Keratinocyte (primary cell): ENCODE measurements around the gene RBM26. TPM values are rescaled to one million over a fixed set of nuclear protein-coding genes. Genes with fewer than 3 reads are reported as not detected.

Experiments
- DNase-seq: peaks from one replicate; pipeline ENCODE4 v3.0.0-alpha.2; 2011; ENCODE audit warnings: low read depth, missing footprints, low spot score
- FAIRE-seq: peaks from 2 replicates; lab custom pipeline; 2011; peaks lifted over from hg19 to GRCh38; lab: Jason Lieb, UNC
- H2AFZ ChIP-seq: 2 replicates; pipeline ENCODE4 v1.6.0; 2012; ENCODE audit warnings: low read length, control low read depth, inconsistent platforms; ENCODE audit not compliant: control insufficient read depth
- H3K27ac ChIP-seq: 2 replicates; pipeline ENCODE4 v1.5.1; 2011; ENCODE audit warnings: low read length; ENCODE audit not compliant: control insufficient read depth, insufficient read depth
- H3K27me3 ChIP-seq: 3 replicates; pipeline ENCODE4 v1.6.0; 2011; ENCODE audit warnings: low read length; ENCODE audit not compliant: control insufficient read depth, insufficient read depth; ENCODE audit errors: extremely low read depth
- H3K36me3 ChIP-seq, 2 experiments: 2 replicates in 1 of 2; 3 replicates in 1 of 2; pipeline ENCODE4 v1.5.1; 2011; ENCODE audit warnings: low read length in 2 of 2, mild to moderate bottlenecking in 1 of 2; ENCODE audit not compliant: control insufficient read depth in 2 of 2, insufficient read depth in 2 of 2; ENCODE audit errors: extremely low read depth in 1 of 2
- H3K4me1 ChIP-seq: 3 replicates; pipeline ENCODE4 v1.5.1; 2011; ENCODE audit warnings: low read length; ENCODE audit not compliant: control insufficient read depth, insufficient read depth; ENCODE audit errors: extremely low read depth
- H3K4me2 ChIP-seq: 3 replicates; pipeline ENCODE4 v1.6.0; 2011; ENCODE audit warnings: low read depth, low read length; ENCODE audit not compliant: control insufficient read depth, insufficient read depth; ENCODE audit errors: extremely low read depth
- H3K4me3 ChIP-seq, 3 experiments: fragments of 200-600 bp in 1 of 3; sonication (generic) in 1 of 3; 2 replicates in 2 of 3; 3 replicates in 1 of 3; pipeline ENCODE4 v1.5.1; 2011 to 2016; ENCODE audit warnings: low read length in 3 of 3, mild to moderate bottlenecking in 3 of 3, control low read depth in 2 of 3, inconsistent platforms in 1 of 3, low read depth in 1 of 3, mixed read lengths in 1 of 3, mixed run types in 1 of 3, moderate library complexity in 1 of 3; ENCODE audit not compliant: control insufficient read depth in 2 of 3, insufficient read depth in 2 of 3; ENCODE audit errors: extremely low read depth in 1 of 3
- H3K79me2 ChIP-seq: 2 replicates; pipeline ENCODE4 v1.6.0; 2012; ENCODE audit warnings: low read length; ENCODE audit not compliant: control insufficient read depth, insufficient read depth
- H3K9ac ChIP-seq: 3 replicates; pipeline ENCODE4 v1.6.0; 2011; ENCODE audit warnings: low read length; ENCODE audit not compliant: control insufficient read depth, insufficient read depth; ENCODE audit errors: extremely low read depth
- H3K9me1 ChIP-seq: 3 replicates; pipeline ENCODE4 v1.6.0; 2011; ENCODE audit warnings: low read length; ENCODE audit not compliant: control insufficient read depth, insufficient read depth; ENCODE audit errors: extremely low read depth
- H3K9me3 ChIP-seq: 2 replicates; pipeline ENCODE4 v1.5.1; 2012; ENCODE audit warnings: low read depth, low read length; ENCODE audit not compliant: control insufficient read depth
- H4K20me1 ChIP-seq: 3 replicates; pipeline ENCODE4 v1.6.0; 2011; ENCODE audit warnings: low read length; ENCODE audit not compliant: control insufficient read depth, insufficient read depth; ENCODE audit errors: extremely low read depth
- CTCF ChIP-seq, 3 experiments: IDR thresholded peaks in 1 of 3; conservative IDR thresholded peaks in 1 of 3; optimal IDR thresholded peaks in 1 of 3; 2 replicates in 2 of 3; 3 replicates in 1 of 3; pipeline versions ENCODE3 to v1.5.1; 2011; ENCODE audit warnings: low read length in 3 of 3, mild to moderate bottlenecking in 3 of 3, moderate library complexity in 2 of 3, control low read depth in 1 of 3, inconsistent platforms in 1 of 3; ENCODE audit not compliant: insufficient read depth in 2 of 3; ENCODE audit errors: extremely low read depth in 1 of 3
- EZH2 ChIP-seq: IDR thresholded peaks from one replicate; pipeline ENCODE4 v1.6.1; 2012; ENCODE audit warnings: inconsistent platforms, mild to moderate bottlenecking, low read length, moderate library complexity
- dilution Hi-C: fragments of 300-500 bp; cut with MboI; formaldehyde crosslinking; loops from one replicate; pipeline ENCODE4 v1.7.0; 2020; ENCODE audit warnings: low sequenced_read_pairs; ENCODE audit not compliant: extremely low pct_ligation_motif_present
- polyA plus RNA-seq, 5 experiments: library from polyadenylated mRNA; depleted of rRNA in 3 of 5; stranded (reverse) in 3 of 5; stranded (forward) in 1 of 5; unstranded in 1 of 5; fragments of >200 nt; gene quantifications; 1 replicate in 1 of 5; 2 replicates in 3 of 5; 3 replicates in 1 of 5; pipeline versions ENCODE4 v1.2.1 to v1.2.3, GENCODE V29; 2011 to 2012; ENCODE audit warnings: missing spikeins in 2 of 5, low read depth in 1 of 5, low replicate concordance in 1 of 5

Gene RBM26
- polyA plus RNA-seq, 1 donor (not counting 4 experiments of a cell fraction or from before 2014, with no cell fraction given) = 28.4 TPM

- no peaks in the 10 kb centered on the region for H3K27me3 ChIP-seq
- H3K27ac ChIP-seq = no peak overlapping the region
- no peak overlapping the region for H2AFZ ChIP-seq
- FAIRE-seq (no peak), DNase-seq (no peak)
- no peak for TF ChIP-seq CTCF (optimal IDR thresholded peaks at IDR 0.05 in 1 of 3, IDR thresholded peaks at IDR 0.05 in 1 of 3, conservative IDR thresholded peaks at IDR 0.05 in 1 of 3; ENCODE audit: extremely low read depth in 1 of 3, insufficient read depth in 2 of 3, low read length in 3 of 3)
- no peak for TF ChIP-seq EZH2
- peaks cover 8% of the 10 kb centered on the region for H3K4me1 ChIP-seq
- H3K4me2 ChIP-seq = no peak overlapping the region
- no peak overlapping the region for H3K9ac ChIP-seq
- no peaks in the 10 kb centered on the region for H3K36me3 ChIP-seq
- H3K79me2 ChIP-seq = no peaks in the 10 kb centered on the region
- H3K9me1 ChIP-seq = no peaks in the 10 kb centered on the region
- no peak overlapping the region for H3K4me3 ChIP-seq
- no peaks in the 10 kb centered on the region for H3K9me3 ChIP-seq
- dilution Hi-C loops = no loop called here
- H4K20me1 ChIP-seq = no peaks in the 10 kb centered on the region
Observed at GRCh38 chr13:79452239-79452913, 46.3 kb upstream of the RBM26 start.

- no peak for TF ChIP-seq CTCF (optimal IDR thresholded peaks at IDR 0.05 in 1 of 3, IDR thresholded peaks at IDR 0.05 in 1 of 3, conservative IDR thresholded peaks at IDR 0.05 in 1 of 3; ENCODE audit: extremely low read depth in 1 of 3, insufficient read depth in 2 of 3, low read length in 3 of 3)
- Histone ChIP-seq H3K9ac (no peak overlapping the region), H3K4me2 (peak overlapping the region; percentile 48)
Observed at GRCh38 chr13:79451500-79451962, 45.5 kb upstream of the RBM26 start.

More at GRCh38 chr13:79451500-79451962, 45.5 kb upstream of the RBM26 start:
- H3K4me3 ChIP-seq = no peak overlapping the region
- no peak overlapping the region for H2AFZ ChIP-seq
- FAIRE-seq = peak; percentile 84
- no peak overlapping the region for H3K27ac ChIP-seq
- no peaks in the 10 kb centered on the region for H3K36me3 ChIP-seq
- dilution Hi-C loops = no loop called here
- H3K4me1 ChIP-seq = peaks cover 8% of the 10 kb centered on the region
- H3K27me3 ChIP-seq = no peaks in the 10 kb centered on the region
- H3K9me3 ChIP-seq = no peaks in the 10 kb centered on the region
- H4K20me1 ChIP-seq = no peaks in the 10 kb centered on the region
- no peaks in the 10 kb centered on the region for H3K9me1 ChIP-seq
- H3K79me2 ChIP-seq = no peaks in the 10 kb centered on the region
- no peak for DNase-seq
